Lower leg skin (tissue), 3 donors: Measurements from ENCODE around the gene SCN3B.

Experiments used
- CTCF ChIP-seq, 3 donors: fragments of 450-650 bp; IDR thresholded peaks; one replicate each; pipeline ENCODE4 v1.5.1; 2016; ENCODE audit warnings: antibody characterized with exemption in 3 of 3, mild to moderate bottlenecking in 3 of 3, moderate library complexity in 2 of 3
- POLR2A ChIP-seq, 2 donors: fragments of 450-650 bp; IDR thresholded peaks; one replicate each; pipeline ENCODE4 v1.6.1; 2016 to 2017; ENCODE audit warnings: antibody characterized with exemption in 2 of 2, mild to moderate bottlenecking in 1 of 2, moderate library complexity in 1 of 2

GRCh38 chr11:123653483-123653826 lies 969 bp downstream of the SCN3B start:
- TF ChIP-seq CTCF (IDR thresholded peaks at IDR 0.05) (no peak), POLR2A (IDR thresholded peaks at IDR 0.05) (no peak)
